ENCODE data around the gene ELAPOR1.

The ELAPOR1 gene

GRCh38 chr1:109115685-109116084, 1.8 kb downstream of the ELAPOR1 start:
- no peak for DNase-seq (ENCODE audit: extremely low spot score)
- ChIA-PET CTCF (interaction anchor here (0.8 to 8.5 kb wide), 3 partner anchors 11 to 416 kb away, joined by 3 to 114 read pairs (median 8); no protein-coding TSS in a partner anchor), POLR2A (interaction anchor here (2.0 kb wide), 1 partner anchor 15 kb away, joined by 6 read pairs; no protein-coding TSS in a partner anchor)
- no peak for TF ChIP-seq CTCF (IDR thresholded peaks at IDR 0.05; ENCODE audit: control extremely low read depth, extremely low read depth, low read depth, missing control alignments)

GRCh38 chr1:109116286-109116685, 2.4 kb downstream of the ELAPOR1 start:
- ChIA-PET POLR2A (interaction anchor here (2.0 kb wide), 1 partner anchor 16 kb away, joined by 6 read pairs; no protein-coding TSS in a partner anchor), CTCF (interaction anchor here (0.8 to 8.5 kb wide), 3 partner anchors 11 to 416 kb away, joined by 3 to 114 read pairs (median 8); no protein-coding TSS in a partner anchor)
- no peak for TF ChIP-seq CTCF (IDR thresholded peaks at IDR 0.05; ENCODE audit: control extremely low read depth, extremely low read depth, low read depth, missing control alignments)
- DNase-seq (ENCODE audit: extremely low spot score) = no peak

GRCh38 chr1:109118089-109118488, 4.2 kb downstream of the ELAPOR1 start:
- ChIA-PET POLR2A (no interaction called here), CTCF (no interaction called here)
- no peak for DNase-seq (ENCODE audit: extremely low spot score)
- TF ChIP-seq CTCF (IDR thresholded peaks at IDR 0.05; ENCODE audit: control extremely low read depth, extremely low read depth, low read depth, missing control alignments) = no peak

GRCh38 chr1:109120356-109120755, 6.4 kb downstream of the ELAPOR1 start:
- POLR2A ChIA-PET = no interaction called here
- no peak for DNase-seq (ENCODE audit: extremely low spot score)
- CTCF ChIA-PET = interaction anchor here (0.8 to 3.1 kb wide), 2 partner anchors 10 to 20 kb away, joined by 3 to 14 read pairs; no protein-coding TSS in a partner anchor
- no peak for TF ChIP-seq CTCF (IDR thresholded peaks at IDR 0.05; ENCODE audit: control extremely low read depth, extremely low read depth, low read depth, missing control alignments)

GRCh38 chr1:109131059-109131458, 17.1 kb downstream of the ELAPOR1 start:
- CTCF ChIA-PET = interaction anchor here (0.7 to 2.3 kb wide), 7 partner anchors 11 to 70 kb away, joined by 3 to 14 read pairs (median 5); a partner anchor contains a TSS
- no peak for TF ChIP-seq CTCF (IDR thresholded peaks at IDR 0.05; ENCODE audit: control extremely low read depth, extremely low read depth, low read depth, missing control alignments)
- POLR2A ChIA-PET = no interaction called here
- no peak for DNase-seq (ENCODE audit: extremely low spot score)

- no peak for TF ChIP-seq CTCF (IDR thresholded peaks at IDR 0.05; ENCODE audit: control extremely low read depth, extremely low read depth, low read depth, missing control alignments)
- CTCF ChIA-PET = interaction anchor here (1.6 to 2.3 kb wide), 3 partner anchors 12 to 22 kb away, joined by 5 to 14 read pairs (median 5); a partner anchor contains a TSS
- POLR2A ChIA-PET = no interaction called here
- DNase-seq (ENCODE audit: extremely low spot score) = no peak
Measured at GRCh38 chr1:109131800-109132199, 17.9 kb downstream of the ELAPOR1 start.

Data from GM10248 (cell line).